HG03135 (cell line): ENCODE data around the gene IL31.

Source experiments
- ATAC-seq: cut with Tn5 transposase; IDR thresholded peaks from one replicate; pipeline ENCODE4 v1.9.1; 2021; ENCODE audit warnings: mild to moderate bottlenecking, moderate library complexity; ENCODE audit not compliant: unreplicated experiment

The IL31 gene

DNA sequence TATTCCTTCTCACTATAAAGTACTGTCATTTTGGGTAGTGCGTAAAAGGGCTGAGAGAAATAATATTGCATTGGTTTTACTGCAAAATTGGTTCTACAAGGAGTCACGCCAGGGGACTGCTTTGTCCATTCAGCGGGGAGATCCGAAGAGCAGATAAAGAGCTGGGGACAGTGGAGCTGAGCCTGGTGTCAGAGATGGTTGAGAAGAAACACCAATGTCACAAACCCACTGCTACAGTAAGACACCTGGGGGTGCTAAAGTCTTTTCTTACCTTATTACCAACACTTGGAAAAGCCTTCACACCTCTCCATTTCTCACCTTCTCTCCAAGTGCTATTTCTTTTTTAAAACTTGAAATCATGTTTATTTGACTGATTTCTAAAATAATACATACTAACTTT, 14.1 kb downstream of the IL31 start:
- ATAC-seq: no peak

DNA sequence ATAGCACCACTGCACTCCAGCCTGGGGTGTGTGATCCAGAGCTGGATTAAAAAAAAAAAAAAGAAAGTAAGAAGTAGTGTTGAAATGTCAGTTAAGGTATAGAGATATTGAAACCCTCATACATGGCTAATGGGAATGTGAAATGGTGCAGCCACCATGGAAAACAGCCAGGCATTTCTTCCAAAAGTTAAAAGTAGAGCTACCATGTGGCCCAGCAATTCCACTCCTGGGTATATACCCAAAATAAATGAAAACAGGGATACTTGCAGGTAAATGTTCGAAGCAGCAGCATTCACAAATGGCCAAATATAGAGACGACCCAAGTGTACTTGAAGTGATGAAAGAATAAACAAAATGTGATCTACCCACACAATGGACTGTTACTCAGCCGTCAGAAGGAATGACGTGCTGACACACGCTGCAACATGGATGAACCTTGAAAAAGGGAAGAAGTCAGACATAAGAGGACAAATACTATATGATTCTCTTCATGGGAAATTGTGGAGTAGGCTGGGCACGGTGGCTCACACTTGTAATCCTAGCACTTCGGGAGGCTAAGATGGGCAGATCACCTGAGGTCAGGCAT, 15.2 kb downstream of the IL31 start:
- no peak for ATAC-seq

DNA sequence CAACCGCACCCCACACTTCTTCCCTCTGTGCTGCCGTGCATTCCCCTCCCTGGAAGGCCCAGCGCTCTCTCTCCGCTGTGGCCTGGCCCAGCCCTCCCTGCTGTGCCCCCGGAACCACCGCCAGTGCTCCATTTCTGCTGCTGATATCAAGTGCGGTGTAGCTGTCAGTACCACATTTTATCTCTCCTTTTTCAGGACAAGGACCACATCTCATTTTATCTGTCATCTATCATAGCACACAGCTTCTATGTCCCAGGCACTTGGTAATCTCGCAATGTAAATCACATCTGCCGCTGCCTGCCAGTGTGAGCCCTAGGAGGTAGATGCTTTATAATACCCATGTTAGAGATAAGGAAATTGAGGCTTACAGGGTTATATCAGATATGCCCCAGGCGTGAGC, 18.3 kb downstream of the IL31 start:
- no peak for ATAC-seq

DNA sequence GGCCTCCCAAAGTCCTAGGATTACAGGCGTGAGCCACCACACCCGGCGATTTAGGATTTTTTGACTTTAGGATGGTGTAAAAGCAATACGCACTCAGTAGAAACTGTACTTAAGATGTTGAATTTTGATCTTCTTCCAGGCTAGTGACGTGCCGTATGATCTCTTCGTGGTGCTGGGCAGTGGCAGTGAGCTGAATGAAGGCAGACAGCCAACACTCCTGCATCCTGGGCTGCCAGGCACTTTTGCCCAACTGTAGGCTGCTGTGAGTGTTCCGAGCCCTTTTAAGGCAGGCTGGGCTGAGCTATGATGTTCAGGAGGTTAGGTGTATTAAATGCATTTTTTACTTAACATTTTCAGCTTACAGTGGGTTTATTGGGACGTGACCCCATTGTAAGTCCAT, 21.3 kb downstream of the IL31 start:
- no peak for ATAC-seq

DNA sequence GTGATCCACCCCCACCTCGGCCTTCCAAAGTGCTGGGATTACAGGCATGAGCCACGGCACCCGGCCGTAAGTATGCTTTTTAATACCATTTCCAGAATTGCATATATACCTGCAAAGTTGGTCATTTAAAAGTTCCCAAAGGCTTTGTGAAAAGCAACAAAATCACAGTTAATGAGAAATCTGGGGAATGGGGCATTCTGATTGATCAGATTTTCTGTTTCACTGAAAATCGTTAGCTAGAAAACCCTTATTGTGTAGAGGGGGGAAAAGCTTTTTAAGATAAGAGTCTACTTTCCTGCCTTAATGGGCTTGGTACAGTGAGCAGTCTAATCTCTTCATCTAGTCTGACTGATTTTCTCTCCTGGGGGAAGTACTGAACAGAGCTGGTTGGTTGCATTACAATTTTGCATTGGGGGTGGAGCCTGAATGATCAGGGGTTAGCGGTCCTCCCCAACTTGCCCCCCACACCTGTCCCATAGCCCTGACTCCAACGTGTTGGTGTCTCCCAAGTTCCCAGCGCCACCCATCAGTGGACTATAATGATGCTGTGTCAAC, 23.8 kb downstream of the IL31 start:
- ATAC-seq: no peak

DNA sequence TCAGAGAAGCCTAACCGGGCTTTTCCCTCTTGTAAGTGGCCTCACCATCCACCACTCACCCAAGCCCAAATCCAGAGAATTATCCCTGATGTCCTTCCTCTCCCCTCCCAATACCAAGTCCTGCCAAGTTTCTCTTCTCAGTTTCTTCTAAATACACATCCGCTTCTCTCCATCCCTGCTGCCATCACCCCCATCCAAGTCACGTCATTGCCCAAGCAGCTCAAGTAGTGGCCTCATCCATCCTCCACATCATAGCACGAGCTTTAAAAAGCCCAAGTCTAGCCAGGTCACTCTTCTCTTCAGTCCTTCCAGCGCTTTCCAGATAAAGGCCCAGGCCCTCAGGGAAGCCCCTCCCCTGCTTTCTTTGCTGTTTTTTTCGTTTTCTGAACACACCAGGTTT, 25.4 kb downstream of the IL31 start:
- no peak for ATAC-seq

DNA sequence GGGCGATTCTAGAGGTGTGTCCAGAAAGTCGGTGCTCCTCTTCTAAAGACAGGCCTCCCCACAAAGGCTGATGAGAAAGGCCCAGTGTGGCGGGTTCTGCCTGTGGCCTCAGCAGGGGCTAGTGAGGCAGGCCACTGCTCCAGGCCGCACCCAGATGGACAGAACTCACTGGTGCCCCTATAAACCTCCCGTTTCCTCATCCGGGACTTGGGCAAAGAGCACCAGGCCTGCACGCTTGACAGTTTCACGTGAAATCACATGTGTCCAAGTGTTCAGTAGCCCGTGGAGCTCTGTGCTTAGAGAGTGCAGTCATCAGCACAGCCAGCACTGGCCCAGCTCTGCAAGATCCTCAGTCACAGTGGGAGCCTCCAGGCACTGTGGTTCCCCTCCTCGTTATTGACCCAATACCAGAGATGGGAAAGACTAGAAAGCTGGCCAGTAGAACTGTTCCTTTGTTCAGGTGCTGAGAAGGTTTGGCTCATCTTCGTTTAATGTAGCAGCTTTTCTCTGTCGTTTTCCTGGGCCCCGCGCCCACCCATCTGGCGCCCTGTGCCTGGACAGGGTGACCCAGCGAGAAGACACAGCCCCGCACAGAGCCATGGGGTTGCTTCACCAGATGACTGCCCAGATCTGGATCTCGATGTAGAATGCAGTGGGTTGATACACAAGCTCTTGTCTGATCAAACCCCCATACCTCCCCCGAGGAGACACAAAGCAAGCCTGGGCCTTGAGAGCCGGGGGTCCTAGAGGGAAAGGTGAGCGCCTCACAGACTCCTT, 26.3 kb downstream of the IL31 start:
- no peak for ATAC-seq

DNA sequence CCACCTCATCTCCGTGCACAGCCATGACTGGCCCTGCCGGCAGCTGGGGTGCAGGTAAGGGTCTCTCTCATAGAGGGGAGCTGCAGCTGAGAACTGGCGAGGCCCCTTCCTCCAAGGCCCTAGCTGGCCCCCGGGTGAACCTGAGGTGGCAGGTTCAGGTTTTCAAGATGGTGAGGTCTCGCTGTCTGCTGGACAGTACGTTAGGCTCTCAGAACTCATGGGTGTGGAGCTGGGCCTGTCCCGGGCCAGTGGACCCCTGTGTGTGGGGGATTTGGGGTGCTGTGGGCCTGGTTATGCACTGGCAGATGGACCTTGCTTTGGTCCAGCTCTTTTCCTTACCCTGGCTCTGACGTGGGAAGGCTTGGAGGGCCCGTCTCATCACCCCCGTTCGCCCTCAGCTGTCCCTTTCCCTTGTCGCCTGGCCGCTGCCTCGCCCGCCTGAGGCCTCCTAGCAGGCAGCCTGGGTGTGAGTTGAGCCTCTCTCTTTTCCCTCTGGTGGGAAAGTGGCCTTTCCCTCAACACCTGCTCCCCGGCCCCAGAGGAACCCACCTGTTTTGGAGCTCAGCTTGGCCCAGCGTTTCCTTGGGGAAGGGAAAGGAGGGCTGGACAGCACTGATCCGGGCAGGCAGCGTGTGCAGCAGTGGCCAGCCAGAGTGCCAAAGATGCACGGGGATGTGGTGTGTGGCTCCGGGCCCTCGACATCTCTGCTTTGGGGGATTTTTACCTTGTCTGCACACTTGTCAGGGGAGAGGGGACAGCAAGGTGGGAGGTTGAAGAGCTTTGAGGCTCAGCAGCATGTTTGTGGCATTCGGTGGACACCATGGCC, 28.3 kb downstream of the IL31 start:
- ATAC-seq: no peak

DNA sequence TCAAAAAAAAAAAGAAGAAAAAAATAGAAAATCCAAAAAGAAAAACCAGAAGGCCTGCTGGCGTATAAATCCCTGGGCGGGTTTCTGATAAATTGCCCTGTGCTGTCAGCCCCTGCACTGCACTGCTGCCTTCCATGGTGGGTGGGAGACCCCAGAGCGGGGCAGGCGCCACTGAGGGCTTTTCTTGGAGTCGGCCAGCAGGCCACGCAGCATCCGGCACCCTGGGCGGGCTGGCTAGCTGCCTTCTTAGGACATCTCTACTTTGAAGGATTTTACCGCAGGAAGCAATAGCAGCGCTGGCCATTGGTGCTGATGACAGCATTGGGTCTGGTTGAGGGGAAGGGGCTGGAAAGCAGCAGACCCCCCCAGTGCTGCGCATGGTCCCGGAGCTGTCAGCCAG, 29.1 kb downstream of the IL31 start:
- ATAC-seq: no peak

DNA sequence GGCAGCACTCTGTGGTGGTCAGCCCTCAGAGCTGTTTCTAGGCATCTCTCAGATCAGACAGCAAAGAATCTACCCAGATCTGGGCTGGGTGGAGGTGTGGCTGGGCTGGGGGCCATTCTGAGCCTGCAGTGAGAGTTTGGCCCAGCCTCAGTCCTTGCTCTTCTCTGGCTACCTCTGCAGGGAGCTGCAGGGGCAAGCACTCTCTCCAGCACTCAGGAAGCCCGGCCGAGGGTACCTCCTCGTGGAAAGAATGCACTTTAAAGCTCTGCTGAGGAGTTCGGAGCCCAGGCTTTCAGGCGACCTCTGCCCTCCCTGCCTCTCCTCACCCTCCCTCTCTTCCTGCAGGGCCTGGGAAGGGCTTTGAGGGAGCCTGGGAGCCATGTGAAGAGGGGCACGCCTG, 31.2 kb downstream of the IL31 start:
- ATAC-seq: no peak

DNA sequence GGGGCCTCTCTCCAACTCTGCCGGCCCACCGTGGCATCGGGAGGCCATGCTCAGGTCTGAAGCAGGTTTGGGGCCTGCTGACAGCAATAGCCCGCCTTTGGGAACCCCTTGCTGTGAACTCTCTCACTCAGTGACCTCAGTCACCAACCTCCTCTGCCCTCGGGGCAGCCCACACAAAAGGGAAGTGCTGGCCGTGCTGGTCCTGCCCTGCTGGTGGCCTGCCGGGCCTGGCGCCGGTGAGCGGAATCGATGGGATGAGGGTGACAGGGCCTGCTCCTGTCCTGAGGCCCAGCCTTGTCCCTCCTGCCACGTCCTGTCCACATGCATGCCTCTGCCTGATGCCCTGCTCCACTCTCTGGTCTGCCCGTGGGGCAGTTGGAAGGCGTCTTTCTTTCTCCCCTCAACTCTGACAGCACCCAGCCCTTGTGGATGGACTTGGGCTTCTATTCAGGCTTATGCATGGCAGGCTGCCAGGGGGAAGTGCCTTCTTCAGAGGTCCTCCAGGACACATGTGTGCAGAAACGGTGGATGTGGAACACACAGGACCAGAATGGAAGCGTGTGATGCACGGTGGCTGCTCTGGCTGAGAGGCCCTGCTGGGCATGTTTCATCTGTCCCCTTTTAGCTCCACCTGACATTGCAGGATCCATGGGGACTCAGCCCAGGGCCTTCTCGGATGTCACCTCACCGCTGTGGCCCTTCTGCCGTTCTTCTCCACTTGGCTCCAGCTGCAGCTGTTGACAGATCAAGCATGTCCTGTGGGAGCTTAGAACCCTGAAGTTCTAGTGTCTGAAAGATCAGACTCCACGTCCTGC, 31.9 kb downstream of the IL31 start:
- ATAC-seq: no peak

DNA sequence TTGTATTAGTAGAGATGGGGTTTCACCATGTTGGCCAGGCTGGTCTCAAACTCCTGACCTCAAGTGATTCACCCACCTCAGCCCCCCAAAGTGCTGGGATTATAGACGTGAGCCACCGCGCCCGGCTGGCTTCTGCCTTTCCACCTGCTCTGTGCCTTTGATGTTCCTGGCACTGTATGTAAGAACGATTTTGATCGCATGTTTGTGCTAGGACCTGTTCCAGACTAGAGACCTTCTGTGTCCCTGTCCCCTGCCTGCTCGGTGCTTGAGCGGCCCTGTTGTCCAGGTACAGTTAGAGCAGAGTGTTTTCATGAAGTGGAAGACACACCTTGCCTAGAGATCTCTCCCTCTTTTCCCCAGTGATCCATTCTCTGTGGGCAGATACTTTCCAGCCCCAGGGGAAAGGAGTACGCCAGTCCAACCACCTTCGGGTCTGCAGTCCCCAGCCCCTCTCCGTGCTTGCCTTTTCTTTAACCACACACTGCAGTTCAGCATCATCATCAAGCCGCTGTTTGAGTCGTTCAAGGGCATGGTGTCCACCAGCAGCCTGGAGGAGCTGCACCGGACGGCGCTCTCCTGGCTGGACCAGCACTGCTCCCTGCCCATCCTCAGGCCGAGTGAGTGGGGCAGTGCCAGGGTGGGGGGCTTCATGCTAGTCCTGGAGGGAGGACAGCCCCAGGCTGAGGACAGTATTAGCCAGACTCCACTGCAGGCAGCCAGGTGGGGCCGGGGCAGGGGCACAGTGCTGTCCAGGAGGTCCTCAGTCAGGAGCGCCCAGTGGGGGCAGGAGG, 33.4 kb downstream of the IL31 start:
- no peak for ATAC-seq

DNA sequence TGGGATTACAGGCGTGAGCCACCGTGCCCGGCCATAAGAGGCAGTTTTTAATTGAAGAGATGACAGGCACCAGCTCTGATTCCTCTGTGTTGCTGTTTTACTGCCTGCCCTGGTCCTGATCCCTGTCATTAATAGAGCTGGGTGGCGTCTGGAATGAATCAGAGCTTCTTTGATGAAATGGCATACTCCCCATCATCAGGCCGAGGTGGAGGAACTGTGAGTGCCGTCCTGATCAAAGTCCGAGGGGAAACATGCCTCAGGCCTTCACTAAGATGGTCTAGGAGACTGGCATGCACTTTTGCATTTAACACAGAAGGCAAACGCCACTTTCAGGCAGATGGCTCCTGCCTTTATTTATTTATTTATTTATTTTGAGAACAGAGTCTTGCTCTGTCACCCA, 34.1 kb downstream of the IL31 start:
- no peak for ATAC-seq

DNA sequence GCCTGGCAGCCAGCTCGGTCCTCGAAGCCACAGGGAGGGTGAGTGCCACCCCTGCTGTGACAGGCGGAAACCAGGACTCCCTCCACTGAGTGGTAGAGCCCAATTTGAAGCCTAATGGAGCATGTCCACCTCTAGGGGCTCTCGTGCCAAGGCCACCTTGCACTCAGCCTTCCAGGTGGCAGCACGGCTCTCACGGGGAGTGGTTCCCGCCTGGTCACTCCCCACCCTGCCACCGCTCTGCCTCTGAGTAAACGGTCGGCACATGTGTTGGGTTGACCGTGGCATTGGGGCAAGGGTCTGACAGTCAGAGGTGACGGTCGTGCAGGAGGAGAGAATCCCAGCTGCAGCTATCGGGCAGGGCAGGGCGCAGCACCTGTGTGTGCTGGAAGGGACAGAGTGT, 34.8 kb downstream of the IL31 start:
- no peak for ATAC-seq

DNA sequence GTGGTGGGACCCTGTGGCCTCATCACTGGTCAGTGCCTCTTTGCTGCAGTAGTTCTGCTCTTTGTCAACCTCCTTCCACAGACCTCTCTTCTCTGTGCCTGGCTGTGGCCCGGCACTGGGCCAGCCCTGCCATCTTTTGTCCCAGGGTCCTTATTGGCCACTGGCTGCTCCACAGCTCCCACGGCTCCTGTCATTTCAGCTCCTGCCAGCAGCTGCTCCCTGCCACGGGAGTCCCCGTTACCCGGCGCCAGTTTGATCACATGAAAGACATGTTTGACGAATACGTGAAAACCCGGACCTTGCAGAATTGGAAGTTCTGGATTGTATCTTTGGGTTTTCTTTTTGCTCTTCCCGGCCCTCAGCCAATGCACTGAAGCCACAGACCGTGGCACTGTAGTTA, 35.4 kb downstream of the IL31 start:
- ATAC-seq: no peak

DNA sequence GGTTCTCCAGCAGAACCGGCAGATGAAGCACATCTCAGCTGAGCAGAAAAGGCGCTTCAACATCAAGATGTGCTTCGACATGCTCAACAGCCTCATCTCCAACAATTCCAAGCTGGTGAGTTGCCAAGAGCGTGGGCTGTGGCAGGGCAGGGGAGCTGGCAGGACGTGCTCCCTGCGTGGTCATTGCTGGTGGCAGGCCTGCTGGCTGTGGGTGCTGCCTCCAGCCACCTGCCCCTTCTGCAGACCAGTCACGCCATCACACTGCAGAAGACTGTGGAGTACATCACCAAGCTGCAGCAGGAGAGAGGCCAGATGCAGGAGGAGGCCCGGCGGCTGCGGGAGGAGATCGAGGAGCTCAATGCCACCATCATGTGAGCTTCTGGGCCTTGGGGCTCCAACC, 35.8 kb downstream of the IL31 start:
- ATAC-seq: no peak

DNA sequence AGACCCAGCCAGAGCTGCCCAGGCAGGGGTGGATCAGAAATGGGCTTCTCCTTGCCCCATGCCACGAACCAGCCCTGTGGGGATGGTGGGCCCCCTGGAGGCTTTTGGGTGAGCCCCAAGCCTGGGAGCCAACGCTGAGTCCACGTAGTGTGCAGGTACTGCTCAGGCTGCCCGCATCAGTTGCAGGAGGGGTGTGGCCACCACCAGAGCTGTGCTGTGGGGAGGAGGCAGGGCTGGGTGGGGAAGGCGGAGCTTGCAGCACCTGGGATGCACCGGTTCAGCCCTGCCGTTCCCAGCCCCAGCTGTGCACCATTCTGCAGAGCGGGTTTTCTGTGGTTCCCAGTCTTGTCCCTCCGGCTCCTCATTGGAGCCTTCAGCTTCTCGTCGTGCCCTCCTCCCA, 36.3 kb downstream of the IL31 start:
- no peak for ATAC-seq

DNA sequence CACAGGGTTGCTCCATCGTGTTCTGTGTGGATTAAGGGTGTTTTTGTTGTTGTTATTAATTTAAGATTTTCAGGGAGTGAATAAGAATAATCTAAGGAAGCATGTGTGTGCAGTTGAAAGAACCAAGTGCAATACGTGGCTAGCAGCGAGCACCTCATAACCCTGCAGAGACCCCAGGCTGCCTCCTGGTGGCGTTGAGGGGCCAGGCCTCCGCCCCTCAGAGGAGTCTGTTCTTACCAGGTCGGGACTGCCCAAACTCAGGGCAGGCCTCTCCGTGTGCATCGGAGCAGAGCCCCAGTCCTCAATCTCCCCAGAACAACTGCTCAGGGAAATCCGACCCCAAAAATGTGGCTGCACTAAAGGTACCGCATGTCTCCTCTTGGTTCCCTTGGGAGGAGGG, 36.8 kb downstream of the IL31 start:
- ATAC-seq: no peak

DNA sequence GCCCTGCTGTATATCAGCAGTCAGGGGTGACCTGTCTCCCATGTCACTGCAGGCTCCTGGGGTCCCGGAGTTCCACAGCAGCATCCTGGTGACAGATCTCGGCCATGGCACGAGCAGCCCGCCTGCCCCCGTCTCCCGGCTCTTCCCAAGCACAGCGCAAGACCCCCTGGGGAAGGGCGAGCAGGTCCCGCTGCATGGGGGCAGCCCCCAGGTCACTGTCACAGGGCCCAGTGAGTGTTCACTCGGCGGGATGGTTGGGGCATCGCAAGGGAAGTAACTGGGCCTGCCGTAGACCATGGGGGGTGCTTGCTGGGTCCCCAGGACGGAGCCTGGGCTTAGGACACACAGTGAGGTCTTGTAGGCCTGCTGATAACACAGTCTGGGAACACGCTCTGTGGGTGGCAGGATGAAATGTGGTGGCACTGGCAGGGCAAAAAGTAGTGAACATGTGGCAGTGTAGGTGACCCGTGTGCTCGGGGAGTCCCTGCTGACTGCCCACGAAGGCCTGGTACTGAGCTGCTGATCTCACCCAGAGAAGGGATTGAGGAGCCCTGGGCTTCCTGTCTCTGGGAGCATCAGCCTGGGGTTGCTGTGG, 38.5 kb downstream of the IL31 start:
- ATAC-seq: no peak
